Measurements from ENCODE around the gene MAST1.

DNA sequence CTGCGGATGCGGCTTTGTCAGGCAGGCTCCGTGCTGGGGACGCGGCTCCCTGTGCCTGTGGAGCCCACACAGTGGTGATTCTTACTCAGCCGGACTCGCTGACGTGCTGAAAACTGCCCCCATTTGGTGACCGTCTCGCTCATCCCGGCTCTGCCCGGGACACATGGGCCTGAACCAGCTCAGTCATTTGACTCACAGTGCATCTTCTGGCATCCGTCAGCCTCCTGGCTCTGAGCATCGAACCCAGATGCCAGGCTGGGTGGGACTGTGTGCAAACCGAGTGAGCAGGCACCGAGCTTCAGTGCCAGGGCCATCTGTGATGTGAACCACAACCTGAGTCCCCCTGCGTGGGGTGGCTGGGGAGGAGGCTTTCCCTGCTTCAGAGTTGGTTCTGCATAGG, 58.1 kb downstream of the MAST1 start:
- TF ChIP-seq, protein P1, sequence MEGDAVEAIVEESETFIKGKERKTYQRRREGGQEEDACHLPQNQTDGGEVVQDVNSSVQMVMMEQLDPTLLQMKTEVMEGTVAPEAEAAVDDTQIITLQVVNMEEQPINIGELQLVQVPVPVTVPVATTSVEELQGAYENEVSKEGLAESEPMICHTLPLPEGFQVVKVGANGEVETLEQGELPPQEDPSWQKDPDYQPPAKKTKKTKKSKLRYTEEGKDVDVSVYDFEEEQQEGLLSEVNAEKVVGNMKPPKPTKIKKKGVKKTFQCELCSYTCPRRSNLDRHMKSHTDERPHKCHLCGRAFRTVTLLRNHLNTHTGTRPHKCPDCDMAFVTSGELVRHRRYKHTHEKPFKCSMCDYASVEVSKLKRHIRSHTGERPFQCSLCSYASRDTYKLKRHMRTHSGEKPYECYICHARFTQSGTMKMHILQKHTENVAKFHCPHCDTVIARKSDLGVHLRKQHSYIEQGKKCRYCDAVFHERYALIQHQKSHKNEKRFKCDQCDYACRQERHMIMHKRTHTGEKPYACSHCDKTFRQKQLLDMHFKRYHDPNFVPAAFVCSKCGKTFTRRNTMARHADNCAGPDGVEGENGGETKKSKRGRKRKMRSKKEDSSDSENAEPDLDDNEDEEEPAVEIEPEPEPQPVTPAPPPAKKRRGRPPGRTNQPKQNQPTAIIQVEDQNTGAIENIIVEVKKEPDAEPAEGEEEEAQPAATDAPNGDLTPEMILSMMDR (IDR thresholded peaks at IDR 0.05): no peak
- no peak for TF ChIP-seq POLR2A (IDR thresholded peaks at IDR 0.05)

Data from testis (tissue), 2 donors.